RWPE2 (cell line): Measurements from ENCODE around the gene RAB3GAP1.
A peak's percentile ranks its signal among the peaks of the same experiment; 100 is the strongest.

Experiments
- ATAC-seq: fragments of 200-7000 bp; cut with Tn5 transposase; 3 replicates; pipeline ENCODE4 v1.9.1; 2021; ENCODE audit warnings: low read depth
- DNase-seq: peaks from one replicate; pipeline ENCODE4 v3.0.0-alpha.2; 2020; ENCODE audit warnings: low spot score
- H3K27ac ChIP-seq: fragments of 450-650 bp; 2 replicates; pipeline ENCODE4 v1.5.1; 2017; ENCODE audit warnings: mild to moderate bottlenecking; ENCODE audit not compliant: poor library complexity, severe bottlenecking
- H3K27me3 ChIP-seq: fragments of 250-450 bp; sonication (Bioruptor Pico); 2 replicates; pipeline ENCODE4 v1.5.1; 2021; ENCODE audit warnings: mild to moderate bottlenecking, moderate library complexity; ENCODE audit not compliant: insufficient read depth, poor library complexity, severe bottlenecking
- H3K36me3 ChIP-seq: fragments of 250-450 bp; sonication (Bioruptor Pico); 2 replicates; pipeline ENCODE4 v1.5.1; 2020; ENCODE audit warnings: low read depth, mild to moderate bottlenecking, moderate library complexity
- H3K4me1 ChIP-seq: fragments of 250-450 bp; sonication (Bioruptor Pico); 2 replicates; pipeline ENCODE4 v1.5.1; 2021; ENCODE audit warnings: mild to moderate bottlenecking, moderate library complexity; ENCODE audit not compliant: insufficient read depth, poor library complexity, severe bottlenecking
- H3K4me3 ChIP-seq: fragments of 250-450 bp; sonication (Bioruptor Pico); 2 replicates; pipeline ENCODE4 v1.5.1; 2021; ENCODE audit warnings: mild to moderate bottlenecking, moderate library complexity; ENCODE audit not compliant: severe bottlenecking
- H3K9me3 ChIP-seq: fragments of 250-450 bp; sonication (Bioruptor Pico); 2 replicates; pipeline ENCODE4 v1.5.1; 2021; ENCODE audit warnings: mild to moderate bottlenecking, moderate library complexity; ENCODE audit not compliant: severe bottlenecking
- TF ChIP-seq, protein P1 (sequence below): fragments of 450-650 bp; IDR thresholded peaks from one replicate; pipeline ENCODE4 v1.5.1; 2017; ENCODE audit warnings: mild to moderate bottlenecking, moderate library complexity; ENCODE audit not compliant: poor library complexity, severe bottlenecking

Gene RAB3GAP1

DNA sequence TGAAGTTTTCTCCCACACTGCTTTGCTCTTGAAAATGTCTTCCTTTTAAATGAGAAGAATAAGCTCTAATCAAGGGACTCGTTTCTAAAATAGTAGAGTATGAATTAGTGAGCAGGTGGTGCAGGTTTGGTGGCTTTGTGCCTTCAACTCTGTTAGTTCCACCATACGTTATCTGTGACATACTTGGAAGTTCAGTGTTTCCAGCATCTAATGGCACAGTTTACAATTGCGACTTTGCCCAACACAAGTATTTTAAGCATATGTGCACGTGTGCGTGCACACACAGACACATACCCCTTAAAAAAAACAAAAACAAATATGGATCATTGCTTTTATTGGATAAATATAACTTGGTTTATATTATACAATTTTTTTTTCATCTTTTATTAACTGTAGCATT lies 111.8 kb downstream of the RAB3GAP1 start:
- DNase-seq (no peak), ATAC-seq (no peak)
- no peak overlapping the region for H3K4me3 ChIP-seq

DNA sequence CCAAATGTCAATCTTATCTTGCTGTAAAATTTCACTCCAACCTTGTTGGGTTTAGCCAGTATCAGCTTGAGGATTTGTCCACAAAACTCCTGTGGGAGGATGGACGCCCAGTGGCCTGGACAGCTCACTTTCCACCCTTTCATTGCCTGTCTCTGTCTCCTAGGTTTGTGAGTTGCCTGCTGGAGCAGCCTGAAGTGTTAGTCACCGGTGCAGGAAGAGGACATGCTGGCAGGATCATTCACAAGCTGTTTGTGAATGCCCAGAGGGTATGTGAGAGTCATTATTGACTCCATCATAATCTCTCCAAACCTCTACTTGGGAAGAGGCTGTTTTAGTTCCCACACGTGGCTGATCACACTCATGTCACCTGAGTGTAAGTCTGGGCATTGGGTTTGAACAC lies 112.3 kb downstream of the RAB3GAP1 start:
- DNase-seq (no peak), ATAC-seq (peak; percentile 98)
- peaks cover 93% of the 10 kb centered on the region for H3K36me3 ChIP-seq
- H3K9me3 ChIP-seq: no peaks in the 10 kb centered on the region
- TF ChIP-seq, protein P1, sequence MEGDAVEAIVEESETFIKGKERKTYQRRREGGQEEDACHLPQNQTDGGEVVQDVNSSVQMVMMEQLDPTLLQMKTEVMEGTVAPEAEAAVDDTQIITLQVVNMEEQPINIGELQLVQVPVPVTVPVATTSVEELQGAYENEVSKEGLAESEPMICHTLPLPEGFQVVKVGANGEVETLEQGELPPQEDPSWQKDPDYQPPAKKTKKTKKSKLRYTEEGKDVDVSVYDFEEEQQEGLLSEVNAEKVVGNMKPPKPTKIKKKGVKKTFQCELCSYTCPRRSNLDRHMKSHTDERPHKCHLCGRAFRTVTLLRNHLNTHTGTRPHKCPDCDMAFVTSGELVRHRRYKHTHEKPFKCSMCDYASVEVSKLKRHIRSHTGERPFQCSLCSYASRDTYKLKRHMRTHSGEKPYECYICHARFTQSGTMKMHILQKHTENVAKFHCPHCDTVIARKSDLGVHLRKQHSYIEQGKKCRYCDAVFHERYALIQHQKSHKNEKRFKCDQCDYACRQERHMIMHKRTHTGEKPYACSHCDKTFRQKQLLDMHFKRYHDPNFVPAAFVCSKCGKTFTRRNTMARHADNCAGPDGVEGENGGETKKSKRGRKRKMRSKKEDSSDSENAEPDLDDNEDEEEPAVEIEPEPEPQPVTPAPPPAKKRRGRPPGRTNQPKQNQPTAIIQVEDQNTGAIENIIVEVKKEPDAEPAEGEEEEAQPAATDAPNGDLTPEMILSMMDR: no peak
- peaks cover 7% of the 10 kb centered on the region for H3K4me1 ChIP-seq
- no peak overlapping the region for H3K27ac ChIP-seq
- no peak overlapping the region for H3K4me3 ChIP-seq
- H3K27me3 ChIP-seq: no peaks in the 10 kb centered on the region

More for the DNA sequence above, 111.8 kb downstream of the RAB3GAP1 start:
- Histone ChIP-seq H3K4me1 (peaks cover 7% of the 10 kb centered on the region), H3K9me3 (no peaks in the 10 kb centered on the region), H3K27me3 (no peaks in the 10 kb centered on the region), H3K36me3 (peaks cover 93% of the 10 kb centered on the region), H3K27ac (no peak overlapping the region)
- TF ChIP-seq, protein P1: no peak

DNA sequence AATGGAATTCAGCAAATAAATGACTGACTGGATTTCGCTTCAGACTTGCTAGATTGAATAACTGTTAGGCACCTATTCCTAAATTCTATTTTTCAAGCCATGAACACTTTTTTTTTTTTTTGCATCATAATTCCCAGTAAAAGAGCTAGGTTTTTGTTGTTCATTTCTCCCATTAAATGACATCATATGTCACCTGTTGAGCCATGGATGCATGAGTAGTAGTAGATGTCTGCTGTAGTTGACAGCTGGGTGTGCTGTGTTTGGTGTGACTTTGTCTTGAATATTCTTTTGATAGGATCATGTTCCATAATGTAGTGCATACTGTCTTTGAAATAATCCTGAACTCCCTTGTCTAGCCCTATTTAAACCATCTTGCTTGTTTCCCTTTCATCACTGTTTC lies 115.2 kb downstream of the RAB3GAP1 start:
- Histone ChIP-seq H3K36me3 (peaks cover 81% of the 10 kb centered on the region), H3K27me3 (no peaks in the 10 kb centered on the region), H3K9me3 (no peaks in the 10 kb centered on the region), H3K4me3 (no peak overlapping the region), H3K4me1 (peaks cover 7% of the 10 kb centered on the region), H3K27ac (no peak overlapping the region)
- TF ChIP-seq, protein P1: no peak
- ATAC-seq (no peak), DNase-seq (no peak)

DNA sequence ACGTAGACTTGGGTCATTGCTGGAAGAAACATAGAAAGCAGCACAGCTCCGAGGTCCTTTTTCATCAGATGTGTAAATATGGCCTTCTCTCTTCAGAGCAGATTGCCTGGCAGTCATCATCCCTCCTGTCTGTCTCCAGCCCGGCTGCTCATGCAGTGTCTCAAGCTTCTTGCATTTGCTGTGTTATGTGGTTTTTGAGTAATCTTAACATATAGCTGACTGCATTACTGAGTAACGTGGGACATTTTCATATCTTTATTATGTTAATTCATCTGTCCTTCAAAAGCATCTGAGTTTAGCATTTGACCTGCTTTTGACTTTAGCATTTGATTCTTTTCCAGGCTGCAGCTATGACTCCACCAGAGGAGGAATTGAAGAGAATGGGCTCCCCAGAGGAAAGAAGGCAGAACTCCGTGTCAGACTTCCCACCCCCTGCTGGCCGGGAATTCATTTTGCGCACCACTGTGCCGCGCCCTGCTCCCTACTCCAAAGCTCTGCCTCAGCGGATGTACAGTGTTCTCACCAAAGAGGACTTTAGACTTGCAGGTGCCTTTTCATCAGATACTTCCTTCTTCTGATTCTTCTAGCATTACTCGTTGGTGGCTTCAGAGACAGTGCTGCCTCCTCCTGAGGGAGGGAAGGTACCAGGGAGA lies 116.2 kb downstream of the RAB3GAP1 start:
- Histone ChIP-seq H3K36me3 (peaks cover 74% of the 10 kb centered on the region), H3K27ac (no peak overlapping the region), H3K4me1 (peaks cover 7% of the 10 kb centered on the region), H3K9me3 (no peaks in the 10 kb centered on the region), H3K27me3 (no peaks in the 10 kb centered on the region), H3K4me3 (no peak overlapping the region)
- ATAC-seq (no peak), DNase-seq (no peak)
- TF ChIP-seq, protein P1: no peak

DNA sequence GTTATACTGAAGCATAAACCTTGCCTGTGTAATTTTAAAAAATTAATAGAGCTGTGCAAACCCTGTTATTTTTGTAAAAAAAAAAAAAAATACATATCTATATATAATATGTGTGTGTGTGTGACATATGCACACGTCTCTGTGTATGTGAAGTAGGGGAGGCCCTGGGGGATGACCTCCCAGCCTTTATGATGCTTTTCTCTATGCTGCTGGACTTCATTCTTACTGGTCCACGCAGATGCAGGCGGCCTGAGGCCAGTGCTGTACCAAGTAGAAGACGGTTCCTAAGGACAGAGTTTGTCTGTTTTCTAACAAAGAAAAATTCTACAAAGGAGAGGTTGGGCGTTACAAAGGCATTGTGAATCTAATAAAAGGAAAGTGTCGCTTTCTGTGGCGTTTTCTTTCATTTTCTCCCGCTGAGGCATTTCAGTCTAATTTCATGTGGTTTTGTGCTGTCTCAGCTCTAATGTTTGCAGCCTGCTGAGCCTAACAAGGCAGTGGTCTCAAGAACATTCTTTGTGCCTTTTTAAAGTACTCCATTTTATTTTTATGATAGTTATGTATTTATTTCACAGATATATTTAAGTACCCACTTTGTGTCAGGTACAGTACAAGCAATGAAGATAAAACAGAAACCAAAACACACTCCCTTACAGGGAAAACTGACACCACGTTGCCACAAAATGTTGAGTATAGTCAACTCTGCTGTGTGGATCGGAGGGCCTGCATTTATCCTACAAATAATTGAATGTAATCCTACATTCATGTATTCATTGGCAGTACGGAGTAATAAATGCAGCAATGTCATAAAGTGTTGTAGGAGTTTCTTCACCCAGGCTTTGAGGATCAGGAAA lies 118.0 kb downstream of the RAB3GAP1 start:
- TF ChIP-seq, protein P1: no peak
- Histone ChIP-seq H3K4me1 (no peaks in the 10 kb centered on the region), H3K27ac (no peak overlapping the region), H3K4me3 (no peak overlapping the region), H3K9me3 (no peaks in the 10 kb centered on the region), H3K36me3 (peaks cover 56% of the 10 kb centered on the region), H3K27me3 (no peaks in the 10 kb centered on the region)
- no peak for ATAC-seq
- no peak for DNase-seq
